GM21515 (cell line): ENCODE data around the gene MAPK11.

Experiments used
- ATAC-seq: cut with Tn5 transposase; IDR thresholded peaks from one replicate; pipeline ENCODE4 v1.9.1; 2021; ENCODE audit not compliant: unreplicated experiment

Gene MAPK11

DNA sequence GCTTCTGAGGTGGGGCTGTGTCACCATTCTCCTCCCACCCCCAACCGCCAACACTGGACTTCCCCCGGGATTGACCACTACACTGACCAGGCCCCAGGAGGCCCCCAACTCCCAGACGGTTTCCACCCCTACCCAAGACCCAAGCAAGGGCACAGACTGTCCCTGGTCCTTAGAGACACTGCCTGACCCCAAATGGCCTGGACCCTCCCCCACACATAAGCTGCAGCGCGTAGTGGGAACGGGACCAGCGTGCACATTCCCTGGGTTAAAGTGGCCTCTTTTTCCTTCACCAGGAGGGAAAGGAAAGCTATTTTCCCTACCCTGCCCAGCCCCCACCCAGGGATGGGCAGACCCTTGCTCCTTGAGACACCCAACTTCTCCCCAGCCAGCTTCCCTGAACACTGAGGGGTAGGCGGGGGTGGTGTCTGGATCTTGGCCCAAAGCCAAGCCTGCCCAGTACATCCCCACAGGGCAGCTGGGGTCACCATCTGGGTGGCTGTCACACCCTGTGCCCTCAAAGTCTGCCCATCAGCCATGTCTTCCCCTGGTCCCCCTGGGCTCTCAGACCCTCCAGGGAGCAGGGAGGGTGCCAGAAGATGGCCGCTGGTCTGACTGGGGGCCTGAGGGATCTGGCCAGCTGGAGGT lies 7.1 kb downstream of the MAPK11 start:
- no peak for ATAC-seq

DNA sequence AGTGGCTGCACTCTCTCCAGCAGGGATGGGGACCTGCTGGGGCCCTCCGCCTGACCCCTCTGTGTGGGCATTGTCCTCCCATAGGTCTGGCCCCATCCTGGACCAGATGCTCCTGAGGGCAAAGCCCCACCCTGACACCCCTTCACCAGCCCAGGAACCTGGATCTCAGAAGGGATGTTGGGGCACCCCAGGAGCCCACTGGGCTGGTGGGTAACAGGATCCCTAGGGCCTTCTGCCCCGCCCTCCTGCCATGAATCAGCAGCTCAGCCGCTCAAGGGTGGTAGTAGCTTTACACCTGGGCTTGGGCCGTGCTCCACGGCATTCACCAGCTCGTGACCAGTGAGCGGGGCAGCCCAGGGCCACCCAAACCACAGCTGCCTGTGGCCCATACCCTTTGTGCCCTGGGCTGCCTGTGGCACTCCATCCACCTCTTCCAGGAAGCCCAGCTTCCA lies 7.7 kb downstream of the MAPK11 start:
- ATAC-seq = no peak

DNA sequence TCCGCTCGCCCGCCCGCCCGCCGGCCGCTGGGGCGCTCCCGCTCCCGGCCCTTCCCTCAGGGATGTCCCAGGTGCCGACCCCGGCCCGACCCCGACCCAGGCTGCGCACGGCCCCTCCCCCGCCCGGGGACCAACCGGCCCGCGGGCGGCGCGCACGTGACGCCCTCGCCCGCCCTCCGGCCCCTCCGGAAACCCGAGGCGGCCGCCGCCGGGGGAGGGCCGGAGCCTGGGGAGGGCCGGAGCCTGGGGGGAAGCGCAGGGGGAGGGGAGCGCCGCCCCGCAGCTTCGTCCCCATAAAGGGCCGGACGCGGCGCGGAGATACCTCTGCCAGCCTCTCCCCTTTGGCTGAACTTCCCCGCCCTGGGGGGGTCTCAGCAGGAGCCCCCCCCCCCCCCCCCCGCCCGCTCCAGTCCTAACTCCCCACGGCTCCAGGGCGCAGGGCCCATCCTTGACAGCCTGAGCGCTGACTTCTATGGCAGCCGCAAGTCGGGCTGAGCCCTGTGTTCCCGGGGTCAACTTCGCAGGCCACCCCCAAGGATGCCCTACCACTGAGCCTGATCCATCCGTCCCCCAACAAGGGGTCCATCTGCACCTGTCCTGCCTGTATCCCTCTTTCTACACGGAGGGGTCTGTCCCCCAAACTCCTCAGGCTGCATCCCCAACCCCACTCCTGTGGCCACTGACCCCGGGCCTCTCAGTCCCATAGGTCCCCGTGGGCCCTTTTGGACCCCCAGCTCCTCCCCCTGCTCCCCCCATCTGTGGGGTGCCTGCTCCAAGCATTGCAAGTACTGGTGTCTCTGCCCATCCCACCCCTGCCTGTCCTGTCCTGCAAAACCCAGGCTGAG lies 8.3 kb downstream of the MAPK11 start, which contains the start of gene MAPK12:
Gene MAPK12 (minus strand): TSS at position 69 of the 845 bp plus-strand sequence. CDS start 174 bp downstream, outside the sequence.
- no peak for ATAC-seq

DNA sequence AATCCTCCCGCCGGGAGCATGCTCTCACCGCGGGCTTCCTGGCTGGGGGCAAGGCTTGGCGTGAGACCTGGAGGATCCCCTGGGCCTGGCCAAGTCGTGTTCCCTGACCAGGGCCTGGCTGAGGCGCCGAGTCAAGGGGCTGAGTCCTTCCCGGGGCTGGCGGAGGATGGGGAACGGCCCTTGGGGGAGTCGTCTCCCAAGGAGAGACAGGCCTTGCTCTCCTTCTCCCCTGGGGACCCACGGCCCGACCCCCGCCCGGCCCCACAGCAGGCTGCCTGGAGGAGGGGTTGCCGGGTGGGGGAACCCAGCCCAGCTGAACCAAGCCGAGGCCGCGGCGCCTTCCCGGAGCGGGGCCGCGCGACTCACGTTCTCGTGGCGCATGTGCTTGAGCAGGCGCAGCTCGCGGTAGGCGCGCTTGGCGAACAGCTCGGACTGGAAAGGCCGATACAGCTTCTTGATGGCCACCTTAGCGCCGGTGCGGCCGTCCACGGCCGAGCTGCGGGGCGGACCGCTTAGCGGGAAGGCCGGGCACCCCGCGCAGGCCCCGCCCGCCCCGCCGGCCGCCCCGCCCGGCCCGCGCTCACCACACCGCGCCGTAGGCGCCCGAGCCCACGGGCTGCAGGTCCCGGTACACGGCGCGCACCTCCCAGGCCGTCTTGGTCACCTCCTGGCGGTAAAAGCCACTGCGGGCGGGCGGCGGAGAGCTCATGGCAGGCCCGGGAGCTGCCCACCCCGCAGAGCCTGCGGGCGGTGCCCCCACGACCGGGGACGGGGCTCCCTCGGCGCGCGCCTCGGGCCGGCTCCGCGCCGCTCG lies 9.2 kb downstream of the MAPK11 start:
- no peak for ATAC-seq

DNA sequence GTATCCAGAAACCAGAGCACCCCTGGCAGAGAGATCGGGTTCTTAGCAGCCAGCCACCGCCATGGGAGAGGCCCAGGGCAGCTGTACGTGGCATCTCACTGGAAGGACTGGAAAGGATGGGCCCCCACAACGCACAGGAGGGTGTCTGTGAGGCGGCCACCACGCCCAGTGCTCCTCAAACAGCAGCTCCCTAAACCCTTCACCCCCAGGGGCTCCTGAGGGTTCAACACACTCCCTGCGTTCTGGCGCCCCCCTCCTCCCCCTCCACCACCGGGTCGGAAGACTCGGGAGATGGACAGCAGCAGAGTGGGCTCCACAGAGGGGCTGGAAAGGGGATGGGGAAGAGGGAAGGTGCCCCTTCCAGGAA lies 9.8 kb downstream of the MAPK11 start:
- ATAC-seq = no peak

DNA sequence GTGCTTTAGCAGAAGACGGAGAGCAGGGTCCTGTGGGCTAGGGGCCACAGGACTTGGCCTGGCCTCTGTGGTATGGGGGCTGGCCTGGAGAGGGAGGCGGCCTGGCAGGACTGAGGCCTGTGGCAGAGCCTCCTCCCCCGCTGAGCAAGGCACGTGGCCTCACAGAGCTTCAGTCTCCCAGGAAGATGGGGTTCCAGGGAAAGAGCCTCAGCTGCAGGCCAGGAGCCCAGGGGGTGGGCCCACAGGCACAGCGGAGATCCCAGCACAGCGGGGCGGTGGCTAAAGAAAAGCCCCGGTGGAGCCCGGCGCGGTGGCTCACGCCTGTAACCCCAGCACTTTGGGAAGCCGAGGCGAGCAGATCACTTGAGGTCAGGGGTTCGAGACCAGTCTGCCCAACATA lies 10.9 kb downstream of the MAPK11 start:
- ATAC-seq = no peak

DNA sequence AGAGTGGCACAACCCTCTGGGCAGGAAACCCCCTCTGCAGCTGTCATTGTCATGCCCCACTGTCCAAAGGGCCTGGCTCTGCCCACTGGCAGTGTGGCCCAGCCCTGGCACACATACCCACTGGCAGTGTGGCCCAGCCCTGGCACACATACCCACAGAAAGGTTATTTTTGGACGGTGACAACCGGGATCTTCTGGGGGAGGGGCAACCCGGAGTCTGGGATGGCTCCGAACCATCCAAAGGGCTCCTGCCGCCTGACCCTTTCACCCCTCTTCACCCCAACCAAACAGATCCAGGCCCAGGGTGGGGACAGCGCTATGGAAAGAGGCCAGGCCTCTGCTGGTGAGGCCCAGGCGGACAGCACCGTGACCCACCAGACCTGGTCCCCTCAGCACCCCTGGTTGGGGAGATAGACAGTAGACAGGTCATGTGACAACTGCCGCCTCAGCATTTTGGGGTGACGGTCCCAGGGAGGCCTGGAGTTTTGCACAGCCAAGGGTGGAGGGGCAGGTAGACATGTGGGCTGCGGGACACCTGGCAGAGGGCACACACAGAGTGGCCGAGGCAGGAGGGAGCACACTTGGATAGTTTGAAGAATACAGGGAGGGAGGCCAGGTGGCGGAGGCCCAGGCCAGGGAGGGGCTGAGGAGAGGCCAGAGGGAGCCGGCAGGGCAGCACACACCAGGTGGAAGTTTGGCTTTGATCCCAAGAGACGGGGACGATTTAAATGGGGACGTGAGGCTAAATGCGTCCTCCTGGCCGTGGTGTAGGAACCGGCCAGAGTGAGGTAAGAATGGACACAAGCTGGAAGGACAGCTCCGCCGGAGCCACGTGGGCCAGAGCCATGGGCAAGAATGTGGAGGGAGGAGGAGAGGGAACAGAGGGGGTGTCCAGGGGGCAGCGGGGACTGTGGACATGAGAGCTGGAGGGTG lies 11.6 kb downstream of the MAPK11 start:
- no peak for ATAC-seq

DNA sequence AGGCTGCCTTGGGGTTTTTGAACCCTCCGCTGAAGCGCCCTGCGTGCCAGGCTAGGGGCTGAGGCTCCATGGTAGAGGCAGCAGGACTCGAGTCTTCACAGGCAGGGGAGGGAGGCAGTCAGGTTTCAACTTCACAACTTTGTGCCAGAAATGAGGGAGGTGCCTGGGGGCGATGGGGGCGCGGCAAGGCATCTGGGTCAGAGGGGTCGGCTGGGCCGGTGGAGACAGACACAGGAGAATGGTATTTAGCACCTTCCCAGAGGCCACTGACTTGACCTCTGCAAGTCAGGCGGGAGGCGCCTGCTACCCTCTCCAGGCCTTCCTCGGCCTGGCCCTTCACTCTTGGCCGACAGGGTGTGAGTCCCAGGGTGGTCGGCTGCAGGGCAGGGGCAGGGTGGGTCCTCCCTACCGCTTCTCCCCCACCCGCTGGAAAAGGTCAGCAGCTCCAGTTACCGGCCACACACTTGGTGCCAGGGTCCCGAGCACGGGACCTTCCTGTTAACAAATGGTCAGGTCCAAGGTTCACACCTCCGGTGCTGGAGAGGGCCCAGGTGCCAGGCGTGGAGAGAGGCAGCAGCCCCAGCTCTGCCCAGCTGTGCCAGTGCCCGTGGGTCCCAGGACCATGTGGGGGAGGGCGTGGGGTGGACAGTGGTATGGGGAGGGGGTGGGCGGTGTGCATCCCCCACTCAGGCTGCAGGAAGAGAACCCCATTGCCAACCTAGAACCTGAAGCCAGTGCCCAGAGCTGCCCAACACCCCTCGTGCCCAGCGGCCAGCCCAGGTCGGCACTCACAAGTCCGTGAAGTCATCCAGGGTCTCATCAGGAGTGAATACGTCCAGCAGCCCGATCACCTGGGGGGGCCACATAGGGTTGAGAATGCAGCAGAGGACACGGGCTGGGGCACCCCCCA lies 12.5 kb downstream of the MAPK11 start:
- ATAC-seq = no peak

DNA sequence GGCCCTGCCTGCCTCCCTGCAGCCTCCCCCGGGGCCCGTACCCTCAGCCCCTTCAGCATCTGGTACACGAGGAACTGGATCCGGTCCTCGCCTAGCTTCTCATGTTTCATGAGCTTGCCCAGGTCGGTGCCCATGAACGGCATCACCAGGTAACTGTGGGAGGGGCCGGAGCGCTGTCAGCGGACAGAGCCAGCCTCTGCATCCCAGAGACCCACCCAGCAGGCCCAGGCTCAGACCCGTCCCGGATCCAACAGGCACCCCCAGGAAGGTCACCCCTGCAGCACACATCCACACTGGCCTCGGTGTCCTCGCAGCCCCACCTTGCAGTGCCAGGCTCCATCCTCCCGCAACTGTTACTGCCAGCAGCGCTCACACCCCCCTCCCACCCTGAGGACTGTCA lies 13.1 kb downstream of the MAPK11 start:
- ATAC-seq = no peak

DNA sequence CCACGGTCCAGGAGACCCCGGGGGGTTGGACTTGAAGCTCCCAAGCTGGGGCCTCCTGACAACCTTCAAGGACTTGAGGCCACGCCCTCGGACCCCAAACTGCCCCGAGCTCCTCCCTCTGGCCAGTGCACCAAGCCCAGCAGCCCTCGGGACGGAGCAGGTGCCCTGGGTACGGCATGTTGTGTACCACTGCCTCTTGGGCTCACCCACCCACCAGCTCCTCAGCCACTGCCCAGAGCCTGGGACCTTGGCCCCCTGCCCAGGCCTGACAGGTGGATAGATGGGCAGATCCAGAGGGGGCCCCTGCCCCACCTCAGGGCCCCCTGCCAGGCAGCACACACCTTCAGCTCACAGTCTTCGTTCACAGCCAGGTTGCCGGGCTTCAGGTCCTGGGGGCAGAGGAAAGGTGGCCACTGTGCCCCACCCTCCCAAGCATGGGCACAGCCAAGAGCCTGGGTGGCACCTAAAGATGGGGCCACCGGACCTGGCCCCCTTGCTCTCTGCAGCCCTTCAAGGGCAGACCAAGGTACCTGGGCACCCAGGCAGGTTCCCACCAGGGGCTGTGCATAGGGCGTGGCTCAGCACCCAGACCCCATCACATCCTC lies 13.8 kb downstream of the MAPK11 start:
- no peak for ATAC-seq

DNA sequence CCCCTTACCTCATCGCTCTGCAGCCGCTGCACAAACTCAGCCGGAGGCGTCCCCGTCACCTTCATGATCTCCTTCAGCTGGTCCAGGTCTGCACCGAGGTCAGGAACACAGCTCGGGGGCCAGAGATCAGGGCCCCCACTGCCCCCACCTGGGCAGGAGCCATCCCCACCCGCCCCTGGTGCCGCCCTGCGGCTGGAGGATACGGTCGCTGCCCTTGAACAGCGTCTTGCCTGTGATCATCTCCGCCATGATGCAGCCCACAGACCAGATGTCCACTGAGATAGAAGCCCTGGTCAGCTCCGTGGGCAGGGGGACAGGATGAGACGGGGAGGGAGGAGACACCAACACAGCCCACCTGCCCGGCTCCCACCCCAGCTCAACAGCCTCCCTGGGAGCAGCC lies 14.6 kb downstream of the MAPK11 start:
- ATAC-seq = no peak

DNA sequence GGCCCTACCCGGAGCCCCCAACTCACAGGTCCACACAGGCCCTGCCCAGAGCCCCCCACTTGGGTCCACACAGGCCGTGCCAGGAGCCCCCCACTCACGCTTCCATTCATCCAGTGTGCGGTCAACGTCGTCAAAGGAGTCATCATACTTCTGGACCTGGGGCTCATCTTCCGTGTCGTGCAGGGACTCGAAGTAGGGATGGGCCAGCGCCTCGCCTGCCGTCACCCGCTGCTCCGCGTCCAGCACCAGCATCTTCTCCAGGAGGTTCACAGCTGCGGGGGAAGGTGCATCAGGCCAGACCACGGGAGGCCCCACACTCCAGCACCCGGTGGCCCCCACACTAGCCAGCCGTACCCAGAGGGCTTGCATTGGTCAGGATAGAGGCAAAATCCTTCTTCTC lies 15.1 kb downstream of the MAPK11 start:
- no peak for ATAC-seq

DNA sequence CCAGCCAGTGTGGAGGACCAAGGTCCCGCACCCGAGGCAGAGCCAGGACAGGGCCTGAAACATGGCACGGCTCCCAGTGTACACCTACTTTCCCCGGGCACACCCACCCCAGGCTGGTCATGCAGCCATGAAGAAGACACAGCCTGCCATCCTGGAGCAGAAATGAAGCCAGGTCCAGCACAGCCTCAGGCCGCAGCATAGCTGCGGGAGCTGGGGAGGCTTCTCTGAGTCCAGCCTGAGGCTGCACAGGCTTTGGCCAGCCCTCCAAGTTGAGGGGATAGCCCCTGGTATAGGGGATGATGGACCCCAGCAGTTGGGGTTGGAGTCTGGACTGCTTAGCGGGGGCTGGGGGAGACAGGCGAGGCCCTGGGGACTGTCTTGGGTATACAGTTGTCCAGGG lies 16.2 kb downstream of the MAPK11 start:
- no peak for ATAC-seq

DNA sequence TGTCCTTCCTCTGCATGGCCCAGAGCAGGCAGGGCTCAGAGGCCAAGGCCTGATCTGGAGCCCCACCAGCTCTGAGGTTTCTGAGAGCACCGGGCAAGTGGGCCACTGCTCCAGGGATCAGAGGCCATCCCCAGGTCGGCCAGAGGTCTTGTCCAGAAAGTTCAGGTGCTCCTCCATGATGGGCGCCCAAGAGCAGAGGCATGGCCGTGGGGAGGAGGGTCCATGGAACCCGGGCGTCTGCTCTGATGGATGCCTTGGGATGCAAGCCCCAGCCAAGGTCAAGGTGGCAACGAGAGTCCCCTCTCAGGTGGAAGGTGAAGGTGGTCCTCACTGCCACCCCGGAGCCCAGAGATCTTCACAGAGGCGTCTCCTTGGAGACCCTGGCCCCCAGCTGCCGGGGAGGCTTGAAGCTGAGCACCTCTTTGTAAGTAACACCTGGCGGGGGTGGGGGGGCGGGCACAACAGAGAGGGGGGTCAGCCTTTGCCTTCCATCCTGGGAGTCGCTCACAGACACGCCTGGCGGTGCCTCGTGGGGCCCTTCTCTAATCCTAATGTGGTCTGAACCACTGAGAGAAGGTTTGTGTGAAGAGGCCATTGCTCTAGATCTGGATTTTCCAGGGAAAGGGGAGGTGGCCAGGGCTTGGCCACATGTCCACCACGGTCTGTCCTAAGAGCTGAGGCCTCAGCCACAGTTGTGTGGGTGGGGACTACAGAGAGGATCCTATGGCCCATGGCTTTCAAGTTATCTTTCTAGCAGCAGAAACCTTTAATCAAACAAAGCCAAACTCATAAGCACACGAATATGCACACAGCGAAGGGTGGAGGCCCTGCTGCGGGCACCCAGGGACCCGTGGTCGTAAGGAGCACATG lies 16.9 kb downstream of the MAPK11 start:
- ATAC-seq = no peak

DNA sequence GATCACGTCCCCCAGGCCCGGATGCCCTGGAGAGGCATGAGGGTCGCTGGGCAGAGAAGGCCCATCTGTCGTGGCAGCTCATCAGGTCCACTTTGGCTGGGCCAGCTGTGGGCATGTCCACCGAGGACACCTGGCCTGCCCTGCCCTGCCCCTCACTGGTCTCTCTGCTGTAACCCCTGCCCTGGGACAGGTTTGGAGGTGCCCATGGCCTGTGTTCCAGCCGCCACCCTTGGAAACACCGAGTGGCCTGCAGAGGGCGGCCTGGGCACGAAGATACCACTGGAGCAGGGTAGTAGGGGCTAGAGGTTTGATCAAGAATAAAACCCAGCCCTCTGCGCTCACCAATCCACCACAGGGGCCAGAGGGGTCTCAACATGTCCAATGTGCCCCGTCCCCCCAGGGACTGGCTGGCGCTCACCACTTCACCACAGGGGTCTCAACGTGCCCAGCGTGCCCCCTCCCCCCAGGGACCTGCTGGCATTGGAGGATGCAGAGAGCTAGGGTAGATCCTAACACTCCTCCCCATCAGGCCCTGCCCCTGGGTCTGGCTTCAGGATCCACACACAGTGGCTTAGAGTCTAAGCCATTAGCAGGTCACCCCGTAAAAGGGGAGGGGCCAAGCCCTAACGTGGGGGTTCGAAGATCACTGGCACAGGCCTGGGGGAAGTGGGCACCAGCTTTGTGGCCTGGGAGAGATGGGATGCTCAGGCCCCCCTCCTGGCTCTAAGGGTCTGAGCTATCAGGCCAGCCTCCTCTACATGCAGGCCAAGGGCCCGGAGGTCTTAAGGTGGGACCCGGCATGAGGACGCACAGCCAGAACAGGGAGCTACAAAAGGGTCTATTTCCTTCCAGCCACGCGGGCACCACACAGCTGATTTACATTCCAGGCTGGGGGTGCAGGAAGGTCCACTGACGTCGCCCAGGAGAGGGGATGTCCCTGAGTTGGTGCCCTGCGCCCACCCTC lies 17.8 kb downstream of the MAPK11 start:
- ATAC-seq = no peak

DNA sequence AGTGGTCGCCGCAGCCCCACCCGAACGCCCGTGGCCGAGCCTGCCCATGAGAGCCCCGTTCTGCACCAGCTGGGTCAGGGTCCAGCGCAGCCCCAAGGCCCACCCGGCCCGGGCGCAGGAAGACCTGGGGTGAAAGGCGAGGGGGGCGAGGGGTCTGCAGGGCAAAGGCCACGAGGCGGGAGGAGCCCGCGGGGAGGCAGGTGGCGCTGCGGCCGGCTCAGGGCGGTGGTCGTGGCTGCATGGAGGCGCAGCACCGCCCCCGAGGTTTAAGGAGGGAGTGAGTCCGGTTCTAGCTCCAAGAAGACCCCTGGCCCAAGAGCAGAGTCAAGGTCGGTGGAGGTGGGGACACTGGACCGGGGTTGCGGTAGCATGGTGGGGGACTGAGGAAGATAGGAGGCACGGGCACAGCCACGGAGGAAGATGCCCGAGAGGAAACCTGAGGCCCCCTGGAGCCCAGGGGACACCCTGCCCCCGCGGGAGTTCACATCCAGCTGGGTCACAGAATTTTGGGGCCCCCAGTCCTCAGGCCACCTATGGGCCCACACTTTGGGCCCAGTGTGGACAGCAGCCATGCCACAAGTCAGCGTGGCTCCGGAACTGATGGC lies 18.6 kb downstream of the MAPK11 start:
- ATAC-seq = no peak
